Calu3 (cell line): ENCODE measurements around the gene LARP6. TPM values are rescaled to one million over a fixed set of nuclear protein-coding genes. Genes with fewer than 3 reads are reported as not detected.
"Not testable (repeated sequence)": the region's sequence is repeated elsewhere in the genome, so short reads cannot be mapped to it uniquely, and the experiment has no call there.

ENCODE experiments used
- BruUV-seq: library from RNA; stranded (reverse); fragments of 400-500 nt; replicated peaks from 2 replicates; lab custom pipeline; 2021; lab: Mats Ljungman, UMichigan
- CTCF ChIA-PET: fragments of 300-600 bp; sonication (Branson Sonifier 250); formaldehyde crosslinking; loops from one replicate; lab custom pipeline; 2022; ENCODE audit warnings: antibody characterized with exemption; lab: Charles Lee
- DNase-seq: peaks from one replicate; pipeline ENCODE4 v3.0.0; 2022
- H3K27ac Mint-ChIP-seq: one replicate; pipeline ENCODE4 v1.8.0; 2022; ENCODE audit warnings: mixed read lengths; ENCODE audit not compliant: unreplicated experiment
- H3K27me3 Mint-ChIP-seq: one replicate; pipeline ENCODE4 v1.8.0; 2022; ENCODE audit warnings: mixed read lengths; ENCODE audit not compliant: unreplicated experiment
- H3K36me3 Mint-ChIP-seq: one replicate; pipeline ENCODE4 v1.8.0; 2022; ENCODE audit warnings: mild to moderate bottlenecking, moderate library complexity, mixed read lengths; ENCODE audit not compliant: insufficient read depth, unreplicated experiment
- H3K4me1 Mint-ChIP-seq: one replicate; pipeline ENCODE4 v1.8.0; 2022; ENCODE audit warnings: mild to moderate bottlenecking, low read depth, mixed read lengths; ENCODE audit not compliant: unreplicated experiment
- H3K4me3 Mint-ChIP-seq: one replicate; pipeline ENCODE4 v1.8.0; 2022; ENCODE audit warnings: mild to moderate bottlenecking, low read depth, moderate library complexity, mixed read lengths; ENCODE audit not compliant: unreplicated experiment
- H3K9me3 Mint-ChIP-seq: one replicate; pipeline ENCODE4 v1.8.0; 2022; ENCODE audit warnings: low read depth, mixed read lengths; ENCODE audit not compliant: unreplicated experiment
- intact Hi-C: fragments of 100-400 bp; cut with micrococcal nuclease; formaldehyde crosslinking; loops from one replicate; pipeline ENCODE4 v1.10.0; 2022; ENCODE audit not compliant: unreplicated experiment
- total RNA-seq: library from RNA; stranded (reverse); gene quantifications from 2 replicates; pipeline ENCODE4 v1.2.3, GENCODE V29; 2022
- TF ChIP-seq, protein P1 (sequence below): fragments of 200-600 bp; IDR thresholded peaks from one replicate; pipeline ENCODE4 v1.8.0; 2022; ENCODE audit warnings: antibody characterized with exemption; ENCODE audit not compliant: unreplicated experiment

Gene LARP6
- total RNA-seq, 1 experiment from 2014 or later, result 30.4 TPM

DNA sequence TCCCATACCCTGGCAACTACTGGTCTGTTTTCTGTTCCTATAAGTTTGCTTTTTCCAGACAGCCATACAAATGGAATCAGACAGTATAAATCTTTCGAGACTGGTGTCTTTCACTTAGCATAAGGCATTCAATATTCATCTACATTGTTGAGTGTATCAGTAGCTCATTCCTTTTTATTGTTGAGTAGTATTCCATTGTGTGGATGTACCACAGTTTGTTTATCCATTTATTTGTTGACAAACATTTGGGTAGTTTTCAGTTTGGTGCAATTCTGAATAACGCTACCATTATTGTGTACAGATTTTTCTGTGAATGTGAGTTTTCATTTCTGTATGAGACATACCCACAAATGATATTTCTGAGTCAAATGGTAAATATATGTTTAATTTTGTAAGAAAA, 35.4 kb downstream of the LARP6 start:
- H3K4me3 Mint-ChIP-seq, result no peak overlapping the region
- no TSS peak for BruUV-seq
- H3K9me3 Mint-ChIP-seq, result no peaks in the 10 kb centered on the region
- peaks cover 10% of the 10 kb centered on the region for H3K27me3 Mint-ChIP-seq
- H3K27ac Mint-ChIP-seq, result no peak overlapping the region
- CTCF ChIA-PET, result no interaction called here
- intact Hi-C loops, result no loop called here
- TF ChIP-seq, protein P1, sequence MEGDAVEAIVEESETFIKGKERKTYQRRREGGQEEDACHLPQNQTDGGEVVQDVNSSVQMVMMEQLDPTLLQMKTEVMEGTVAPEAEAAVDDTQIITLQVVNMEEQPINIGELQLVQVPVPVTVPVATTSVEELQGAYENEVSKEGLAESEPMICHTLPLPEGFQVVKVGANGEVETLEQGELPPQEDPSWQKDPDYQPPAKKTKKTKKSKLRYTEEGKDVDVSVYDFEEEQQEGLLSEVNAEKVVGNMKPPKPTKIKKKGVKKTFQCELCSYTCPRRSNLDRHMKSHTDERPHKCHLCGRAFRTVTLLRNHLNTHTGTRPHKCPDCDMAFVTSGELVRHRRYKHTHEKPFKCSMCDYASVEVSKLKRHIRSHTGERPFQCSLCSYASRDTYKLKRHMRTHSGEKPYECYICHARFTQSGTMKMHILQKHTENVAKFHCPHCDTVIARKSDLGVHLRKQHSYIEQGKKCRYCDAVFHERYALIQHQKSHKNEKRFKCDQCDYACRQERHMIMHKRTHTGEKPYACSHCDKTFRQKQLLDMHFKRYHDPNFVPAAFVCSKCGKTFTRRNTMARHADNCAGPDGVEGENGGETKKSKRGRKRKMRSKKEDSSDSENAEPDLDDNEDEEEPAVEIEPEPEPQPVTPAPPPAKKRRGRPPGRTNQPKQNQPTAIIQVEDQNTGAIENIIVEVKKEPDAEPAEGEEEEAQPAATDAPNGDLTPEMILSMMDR, result no peak
- no peak for DNase-seq
- no peaks in the 10 kb centered on the region for H3K4me1 Mint-ChIP-seq
- H3K36me3 Mint-ChIP-seq, result no peaks in the 10 kb centered on the region

DNA sequence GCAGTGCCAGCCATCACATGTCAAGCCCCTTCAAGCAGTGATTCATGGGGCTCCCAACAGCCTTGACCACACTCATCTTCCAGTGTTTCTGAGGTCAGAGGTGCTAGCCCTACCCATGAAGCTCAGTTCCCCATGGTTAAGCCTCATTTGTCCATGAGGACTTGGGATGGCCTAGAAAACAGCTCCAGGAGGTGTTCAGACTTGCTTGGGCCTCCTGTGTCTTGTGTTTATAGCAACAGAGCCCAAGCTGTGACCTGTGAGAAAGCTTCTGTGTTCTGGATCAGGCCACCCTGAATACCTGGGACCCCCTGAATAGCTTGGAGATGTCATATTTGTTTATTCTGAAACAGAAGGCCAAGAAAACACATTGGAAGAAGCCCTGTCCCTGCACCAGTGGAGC, 36.7 kb downstream of the LARP6 start:
- Mint-ChIP-seq H3K4me3 (no peak overlapping the region), H3K36me3 (no peaks in the 10 kb centered on the region), H3K27me3 (peaks cover 14% of the 10 kb centered on the region), H3K9me3 (no peaks in the 10 kb centered on the region), H3K27ac (no peak overlapping the region), H3K4me1 (no peaks in the 10 kb centered on the region)
- CTCF ChIA-PET, result interaction anchor here (0.8 kb wide), 1 partner anchor 9 kb away, joined by 3 read pairs; no protein-coding TSS in a partner anchor
- intact Hi-C loops, result no loop called here
- BruUV-seq, result no TSS peak
- TF ChIP-seq, protein P1, result no peak
- DNase-seq, result no peak

DNA sequence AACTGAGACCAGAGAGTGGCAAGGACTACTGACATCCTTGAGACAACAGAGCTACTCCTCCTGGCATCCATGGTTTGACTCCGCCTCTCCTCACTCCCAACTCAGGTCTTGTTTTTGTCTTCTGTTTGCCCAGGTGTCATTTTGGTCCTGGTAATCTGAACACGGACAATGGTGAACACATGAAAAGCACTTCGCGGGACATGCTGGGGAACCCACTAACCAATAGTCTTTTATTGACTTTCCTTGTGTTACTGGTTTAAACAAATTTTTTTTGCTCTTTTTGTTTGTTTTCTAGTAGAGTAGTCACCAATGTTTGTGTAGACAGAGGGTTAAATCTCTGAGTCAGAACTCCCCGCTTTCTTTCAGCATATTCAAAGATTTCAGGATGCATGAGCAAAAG, 38.4 kb downstream of the LARP6 start:
- intact Hi-C loops, result no loop called here
- no peaks in the 10 kb centered on the region for H3K36me3 Mint-ChIP-seq
- H3K4me3 Mint-ChIP-seq, result no peak overlapping the region
- CTCF ChIA-PET, result no interaction called here
- H3K9me3 Mint-ChIP-seq, result no peaks in the 10 kb centered on the region
- H3K27ac Mint-ChIP-seq, result no peak overlapping the region
- TF ChIP-seq, protein P1, result no peak
- peaks cover 14% of the 10 kb centered on the region for H3K27me3 Mint-ChIP-seq
- DNase-seq, result no peak
- BruUV-seq, result no TSS peak
- H3K4me1 Mint-ChIP-seq, result no peaks in the 10 kb centered on the region

DNA sequence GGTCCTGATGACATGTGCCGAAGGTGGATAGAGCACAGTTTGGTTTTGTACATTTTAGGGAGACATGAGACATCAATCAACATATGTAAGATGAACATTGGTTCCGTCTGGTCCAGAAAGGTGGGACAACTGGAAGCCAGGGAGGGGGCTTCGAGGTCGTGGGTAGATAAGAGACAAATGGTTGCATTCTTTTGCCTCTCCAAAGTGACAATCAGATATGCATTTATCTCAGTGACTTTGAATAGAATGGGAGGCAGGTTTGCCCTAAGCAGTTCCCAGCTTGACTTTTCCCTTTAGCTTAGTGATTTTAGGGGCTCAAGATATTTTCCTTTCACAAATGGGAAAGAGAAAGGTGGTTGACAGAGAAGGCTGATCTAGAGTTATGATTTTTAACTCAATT, 38.9 kb downstream of the LARP6 start:
- DNase-seq, CTCF ChIA-PET, H3K4me1 Mint-ChIP-seq, intact Hi-C loops, H3K36me3 Mint-ChIP-seq, H3K4me3 Mint-ChIP-seq, BruUV-seq, H3K9me3 Mint-ChIP-seq, H3K27ac Mint-ChIP-seq: not testable (repeated sequence)
- H3K27me3 Mint-ChIP-seq, result peaks cover 14% of the 10 kb centered on the region

DNA sequence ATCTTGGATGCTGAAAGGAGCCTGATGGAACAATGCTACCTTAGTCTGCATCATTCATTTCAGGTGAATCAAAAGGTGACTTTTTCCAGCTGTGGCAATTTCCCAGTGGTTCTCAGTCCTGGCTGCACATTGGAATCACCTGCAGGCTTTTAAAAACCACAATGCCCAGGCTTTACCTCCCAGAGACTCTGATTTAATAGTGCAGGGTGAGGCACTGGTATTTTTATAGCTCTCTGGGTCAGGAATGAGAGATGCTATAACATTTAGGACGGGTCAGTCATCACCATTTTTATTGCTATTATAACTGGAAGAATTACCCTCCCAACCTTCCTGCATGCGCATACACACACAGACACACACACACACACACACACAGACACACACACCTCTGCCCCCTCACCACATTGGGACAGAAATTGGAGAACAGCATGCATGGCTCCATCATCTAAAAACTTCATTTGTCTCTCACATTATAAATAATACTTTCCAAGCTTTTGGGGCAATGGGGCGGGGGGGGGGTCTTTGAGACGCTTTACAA, 41.1 kb downstream of the LARP6 start:
- no peak for DNase-seq
- TF ChIP-seq, protein P1, result no peak
- H3K4me3 Mint-ChIP-seq, result peak overlapping the region; percentile 38

More for the DNA sequence above, 41.1 kb downstream of the LARP6 start:
- Mint-ChIP-seq H3K9me3 (no peaks in the 10 kb centered on the region), H3K36me3 (no peaks in the 10 kb centered on the region), H3K4me1 (no peaks in the 10 kb centered on the region), H3K27ac (no peak overlapping the region), H3K27me3 (peaks cover 14% of the 10 kb centered on the region)
- BruUV-seq, result no TSS peak
- CTCF ChIA-PET, result interaction anchor here (1.6 kb wide), 1 partner anchor 228 kb away, joined by 3 read pairs; no protein-coding TSS in a partner anchor
- intact Hi-C loops, result loop anchor here (1.0 kb wide), 1 partner anchor 134 kb away; no protein-coding TSS in a partner anchor
